C4-2B (cell line): ENCODE data around the gene TP73.

ENCODE experiments used
- H3K27ac ChIP-seq: fragments of 450-650 bp; 2 replicates; pipeline ENCODE4 v1.5.1; 2017
- ZFX ChIP-seq: fragments of 450-650 bp; IDR thresholded peaks from 2 replicates; pipeline ENCODE4 v1.6.1; 2017
- TF ChIP-seq, protein P1 (sequence below): fragments of 450-650 bp; conservative IDR thresholded peaks from 2 replicates; pipeline ENCODE4 v1.5.1; 2017; ENCODE audit warnings: mild to moderate bottlenecking

TP73 gene

GRCh38 chr1:3638676-3639075 is 13.6 kb upstream of the TP73 start:
- no peak overlapping the region for H3K27ac ChIP-seq
- TF ChIP-seq, protein P1, sequence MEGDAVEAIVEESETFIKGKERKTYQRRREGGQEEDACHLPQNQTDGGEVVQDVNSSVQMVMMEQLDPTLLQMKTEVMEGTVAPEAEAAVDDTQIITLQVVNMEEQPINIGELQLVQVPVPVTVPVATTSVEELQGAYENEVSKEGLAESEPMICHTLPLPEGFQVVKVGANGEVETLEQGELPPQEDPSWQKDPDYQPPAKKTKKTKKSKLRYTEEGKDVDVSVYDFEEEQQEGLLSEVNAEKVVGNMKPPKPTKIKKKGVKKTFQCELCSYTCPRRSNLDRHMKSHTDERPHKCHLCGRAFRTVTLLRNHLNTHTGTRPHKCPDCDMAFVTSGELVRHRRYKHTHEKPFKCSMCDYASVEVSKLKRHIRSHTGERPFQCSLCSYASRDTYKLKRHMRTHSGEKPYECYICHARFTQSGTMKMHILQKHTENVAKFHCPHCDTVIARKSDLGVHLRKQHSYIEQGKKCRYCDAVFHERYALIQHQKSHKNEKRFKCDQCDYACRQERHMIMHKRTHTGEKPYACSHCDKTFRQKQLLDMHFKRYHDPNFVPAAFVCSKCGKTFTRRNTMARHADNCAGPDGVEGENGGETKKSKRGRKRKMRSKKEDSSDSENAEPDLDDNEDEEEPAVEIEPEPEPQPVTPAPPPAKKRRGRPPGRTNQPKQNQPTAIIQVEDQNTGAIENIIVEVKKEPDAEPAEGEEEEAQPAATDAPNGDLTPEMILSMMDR, result no peak
- no peak for TF ChIP-seq ZFX

GRCh38 chr1:3639397-3639911 is 12.9 kb upstream of the TP73 start:
- TF ChIP-seq, protein P1, result no peak
- TF ChIP-seq ZFX, result no peak
- no peak overlapping the region for H3K27ac ChIP-seq

DNA sequence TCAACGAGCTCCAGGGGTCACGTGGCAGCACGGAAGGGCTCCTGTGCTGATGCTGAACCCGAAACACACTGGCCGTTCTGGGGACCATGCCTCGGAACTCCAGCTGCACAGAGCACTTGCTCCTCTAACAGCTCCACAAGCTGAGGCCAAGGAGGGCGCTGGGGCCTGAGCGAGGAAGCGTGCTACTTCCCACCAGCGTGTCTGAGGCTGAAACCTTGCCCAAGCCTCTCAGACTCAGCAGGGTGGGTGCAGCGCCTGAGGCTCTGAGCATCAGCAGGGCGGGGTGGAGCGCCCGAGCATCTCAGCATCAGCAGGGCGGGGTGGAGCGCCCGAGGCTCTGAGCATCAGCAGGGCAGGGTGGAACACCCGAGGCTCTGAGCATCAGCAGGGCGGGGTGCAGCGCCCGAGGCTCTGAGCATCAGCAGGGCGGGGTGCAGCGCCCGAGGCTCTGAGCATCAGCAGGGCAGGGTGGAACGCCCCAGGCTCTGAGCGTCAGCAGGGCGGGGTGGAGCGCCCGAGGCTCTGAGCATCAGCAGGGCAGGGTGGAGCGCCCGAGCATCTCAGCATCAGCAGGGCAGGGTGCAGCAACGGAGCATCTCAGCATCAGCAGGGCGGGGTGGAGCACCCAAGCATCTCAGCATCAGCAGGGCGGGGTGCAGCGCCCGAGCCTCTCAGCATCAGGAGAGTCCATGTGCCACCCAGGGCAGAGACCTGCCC is 12.0 kb upstream of the TP73 start:
- H3K27ac ChIP-seq, result no peak overlapping the region
- TF ChIP-seq ZFX, result no peak
- TF ChIP-seq, protein P1, result no peak

DNA sequence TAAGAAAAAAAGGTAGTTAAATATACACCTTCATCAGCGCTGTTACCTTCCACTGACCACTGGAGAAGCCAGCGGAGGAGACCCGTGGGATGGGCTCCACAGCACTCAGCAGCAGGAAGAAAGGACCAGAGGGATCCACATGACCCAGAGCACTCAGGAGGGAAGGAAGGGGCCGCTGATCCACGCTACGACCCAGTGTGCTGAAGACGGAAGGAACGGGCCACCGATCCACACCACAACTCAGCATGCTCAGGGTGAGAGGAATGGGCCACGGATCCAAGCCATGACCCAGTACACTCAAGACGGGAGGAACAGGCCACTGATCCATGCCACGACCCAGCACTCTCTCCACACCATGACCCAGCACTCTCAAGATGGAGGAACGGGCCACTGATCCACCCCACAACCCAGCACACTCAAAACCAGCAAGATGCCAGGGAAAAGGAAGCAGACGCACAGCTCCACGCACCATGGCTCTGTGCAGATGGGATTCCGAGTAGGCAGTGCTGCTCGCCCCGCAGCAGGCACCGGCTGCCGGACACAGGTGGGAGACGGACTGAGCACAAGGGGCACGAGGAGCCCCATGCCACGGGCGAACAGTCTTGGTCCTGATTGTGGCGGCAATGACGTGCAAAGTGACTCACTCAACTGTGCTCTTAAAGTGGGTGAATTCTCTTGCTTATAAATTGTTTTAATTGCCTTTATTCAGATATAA is 11.1 kb upstream of the TP73 start:
- TF ChIP-seq ZFX, result no peak
- TF ChIP-seq, protein P1, result no peak
- no peak overlapping the region for H3K27ac ChIP-seq

DNA sequence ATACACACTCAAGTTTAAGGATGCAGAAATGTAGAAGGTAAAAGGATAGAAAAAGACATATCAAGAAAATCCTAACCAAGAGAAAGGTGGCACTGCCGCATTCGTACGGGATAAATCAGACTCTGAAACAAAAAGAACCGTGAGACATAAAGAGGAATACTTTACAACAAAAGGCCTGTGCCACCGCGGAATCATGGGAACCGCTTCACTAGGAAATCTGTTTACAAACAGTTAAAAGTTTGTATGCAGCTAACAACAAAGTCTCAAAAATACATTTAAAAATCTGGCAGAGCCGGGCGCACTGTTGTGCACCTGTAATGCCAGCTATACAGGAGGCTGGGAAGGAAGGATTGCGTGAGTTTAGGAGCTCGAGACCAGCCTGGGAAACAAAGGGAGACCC is 10.5 kb upstream of the TP73 start:
- no peak overlapping the region for H3K27ac ChIP-seq
- TF ChIP-seq, protein P1, result no peak
- TF ChIP-seq ZFX, result no peak

DNA sequence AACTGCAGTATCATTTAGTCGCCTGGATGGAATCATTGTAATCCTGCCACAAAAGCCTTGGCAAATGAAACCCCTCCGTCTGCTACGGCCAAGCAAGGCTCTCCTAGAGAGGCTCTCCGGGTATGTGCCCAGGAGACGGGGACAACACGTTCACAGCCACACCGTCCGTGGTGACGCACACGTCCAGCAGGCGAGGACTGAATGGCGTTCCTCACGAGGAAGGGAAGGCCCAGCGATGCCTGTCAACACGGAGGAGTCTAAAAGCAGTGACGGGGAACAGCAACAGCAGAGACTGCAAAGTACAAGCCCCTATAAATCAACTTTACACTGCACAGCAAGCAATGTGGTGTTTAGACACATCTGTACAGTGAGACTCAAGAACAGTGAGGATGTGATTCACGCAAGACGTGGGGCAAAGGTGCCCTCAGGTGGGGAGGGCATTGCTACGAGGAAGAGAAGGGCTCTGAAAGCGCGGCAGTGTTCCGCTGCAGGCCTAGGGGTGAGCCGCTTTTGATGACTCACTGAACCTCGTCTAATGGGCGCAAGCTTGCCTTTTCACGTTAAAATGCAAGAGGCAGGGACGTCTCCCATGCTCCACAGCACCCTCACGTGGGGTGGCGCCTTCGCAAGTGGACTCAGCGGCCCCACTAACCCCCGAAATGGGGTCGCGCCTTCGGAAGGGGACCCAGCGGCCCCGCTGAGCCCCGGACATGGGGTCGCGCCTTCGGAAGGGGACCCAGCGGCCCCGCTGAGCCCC is 9.2 kb upstream of the TP73 start:
- H3K27ac ChIP-seq, result no peak overlapping the region
- TF ChIP-seq, protein P1, result no peak
- no peak for TF ChIP-seq ZFX
